Measurements from ENCODE around the gene MAGEB2. TPM values are rescaled to one million over a fixed set of nuclear protein-coding genes. Genes with fewer than 3 reads are reported as not detected.

The MAGEB2 gene
- total and polyA plus RNA-seq, 2 experiments from 2014 or later = 0.24 TPM; not detected in 1

DNA sequence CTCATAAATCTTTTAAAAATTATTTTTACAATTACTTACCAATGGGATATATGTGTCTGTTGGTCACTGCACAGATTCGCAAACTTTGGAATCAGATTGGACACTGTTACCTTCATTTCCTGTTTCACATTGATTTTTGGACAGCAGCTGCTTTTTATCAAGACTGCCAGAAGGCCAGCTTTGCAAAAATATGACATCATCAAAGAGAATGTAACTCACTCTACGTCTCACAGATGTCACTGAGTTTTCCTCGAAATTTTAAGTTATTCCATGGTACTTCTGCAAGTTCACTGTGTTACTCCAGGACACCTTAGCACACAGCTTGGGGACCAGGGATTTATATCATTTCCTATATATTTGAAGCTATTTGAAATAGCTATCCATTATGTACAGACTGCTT lies 31.8 kb upstream of the MAGEB2 start (continued):
- TF ChIP-seq, protein P1, sequence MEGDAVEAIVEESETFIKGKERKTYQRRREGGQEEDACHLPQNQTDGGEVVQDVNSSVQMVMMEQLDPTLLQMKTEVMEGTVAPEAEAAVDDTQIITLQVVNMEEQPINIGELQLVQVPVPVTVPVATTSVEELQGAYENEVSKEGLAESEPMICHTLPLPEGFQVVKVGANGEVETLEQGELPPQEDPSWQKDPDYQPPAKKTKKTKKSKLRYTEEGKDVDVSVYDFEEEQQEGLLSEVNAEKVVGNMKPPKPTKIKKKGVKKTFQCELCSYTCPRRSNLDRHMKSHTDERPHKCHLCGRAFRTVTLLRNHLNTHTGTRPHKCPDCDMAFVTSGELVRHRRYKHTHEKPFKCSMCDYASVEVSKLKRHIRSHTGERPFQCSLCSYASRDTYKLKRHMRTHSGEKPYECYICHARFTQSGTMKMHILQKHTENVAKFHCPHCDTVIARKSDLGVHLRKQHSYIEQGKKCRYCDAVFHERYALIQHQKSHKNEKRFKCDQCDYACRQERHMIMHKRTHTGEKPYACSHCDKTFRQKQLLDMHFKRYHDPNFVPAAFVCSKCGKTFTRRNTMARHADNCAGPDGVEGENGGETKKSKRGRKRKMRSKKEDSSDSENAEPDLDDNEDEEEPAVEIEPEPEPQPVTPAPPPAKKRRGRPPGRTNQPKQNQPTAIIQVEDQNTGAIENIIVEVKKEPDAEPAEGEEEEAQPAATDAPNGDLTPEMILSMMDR (conservative IDR thresholded peaks at IDR 0.05; ENCODE audit: low read depth in 2 of 2) = no peak
- TF ChIP-seq EZH2 (IDR thresholded peaks at IDR 0.05; ENCODE audit: low read depth, unreplicated experiment) (no peak), ZNF331 (CRISPR knock-in tag; IDR thresholded peaks at IDR 0.05; ENCODE audit: low read depth) (no peak), EZH2phosphoT487 (IDR thresholded peaks at IDR 0.05; ENCODE audit: unreplicated experiment) (no peak), CREB1 (CRISPR knock-in tag; IDR thresholded peaks at IDR 0.05; ENCODE audit: low read depth) (no peak), ZNF114 (CRISPR knock-in tag; IDR thresholded peaks at IDR 0.05) (no peak), STAT1 (IDR thresholded peaks at IDR 0.05; ENCODE audit: unreplicated experiment) (no peak), JUNB (IDR thresholded peaks at IDR 0.05; ENCODE audit: unreplicated experiment) (no peak), NANOG (IDR thresholded peaks at IDR 0.05; ENCODE audit: borderline replicate concordance) (no peak), POLR2AphosphoS5 (IDR thresholded peaks at IDR 0.05; ENCODE audit: low read depth) (no peak)
- TF ChIP-seq, protein P2, sequence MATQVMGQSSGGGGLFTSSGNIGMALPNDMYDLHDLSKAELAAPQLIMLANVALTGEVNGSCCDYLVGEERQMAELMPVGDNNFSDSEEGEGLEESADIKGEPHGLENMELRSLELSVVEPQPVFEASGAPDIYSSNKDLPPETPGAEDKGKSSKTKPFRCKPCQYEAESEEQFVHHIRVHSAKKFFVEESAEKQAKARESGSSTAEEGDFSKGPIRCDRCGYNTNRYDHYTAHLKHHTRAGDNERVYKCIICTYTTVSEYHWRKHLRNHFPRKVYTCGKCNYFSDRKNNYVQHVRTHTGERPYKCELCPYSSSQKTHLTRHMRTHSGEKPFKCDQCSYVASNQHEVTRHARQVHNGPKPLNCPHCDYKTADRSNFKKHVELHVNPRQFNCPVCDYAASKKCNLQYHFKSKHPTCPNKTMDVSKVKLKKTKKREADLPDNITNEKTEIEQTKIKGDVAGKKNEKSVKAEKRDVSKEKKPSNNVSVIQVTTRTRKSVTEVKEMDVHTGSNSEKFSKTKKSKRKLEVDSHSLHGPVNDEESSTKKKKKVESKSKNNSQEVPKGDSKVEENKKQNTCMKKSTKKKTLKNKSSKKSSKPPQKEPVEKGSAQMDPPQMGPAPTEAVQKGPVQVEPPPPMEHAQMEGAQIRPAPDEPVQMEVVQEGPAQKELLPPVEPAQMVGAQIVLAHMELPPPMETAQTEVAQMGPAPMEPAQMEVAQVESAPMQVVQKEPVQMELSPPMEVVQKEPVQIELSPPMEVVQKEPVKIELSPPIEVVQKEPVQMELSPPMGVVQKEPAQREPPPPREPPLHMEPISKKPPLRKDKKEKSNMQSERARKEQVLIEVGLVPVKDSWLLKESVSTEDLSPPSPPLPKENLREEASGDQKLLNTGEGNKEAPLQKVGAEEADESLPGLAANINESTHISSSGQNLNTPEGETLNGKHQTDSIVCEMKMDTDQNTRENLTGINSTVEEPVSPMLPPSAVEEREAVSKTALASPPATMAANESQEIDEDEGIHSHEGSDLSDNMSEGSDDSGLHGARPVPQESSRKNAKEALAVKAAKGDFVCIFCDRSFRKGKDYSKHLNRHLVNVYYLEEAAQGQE (IDR thresholded peaks at IDR 0.05; ENCODE audit: unreplicated experiment) = no peak
- TF ChIP-seq, protein P3, sequence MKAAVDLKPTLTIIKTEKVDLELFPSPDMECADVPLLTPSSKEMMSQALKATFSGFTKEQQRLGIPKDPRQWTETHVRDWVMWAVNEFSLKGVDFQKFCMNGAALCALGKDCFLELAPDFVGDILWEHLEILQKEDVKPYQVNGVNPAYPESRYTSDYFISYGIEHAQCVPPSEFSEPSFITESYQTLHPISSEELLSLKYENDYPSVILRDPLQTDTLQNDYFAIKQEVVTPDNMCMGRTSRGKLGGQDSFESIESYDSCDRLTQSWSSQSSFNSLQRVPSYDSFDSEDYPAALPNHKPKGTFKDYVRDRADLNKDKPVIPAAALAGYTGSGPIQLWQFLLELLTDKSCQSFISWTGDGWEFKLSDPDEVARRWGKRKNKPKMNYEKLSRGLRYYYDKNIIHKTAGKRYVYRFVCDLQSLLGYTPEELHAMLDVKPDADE (IDR thresholded peaks at IDR 0.05) = no peak

DNA sequence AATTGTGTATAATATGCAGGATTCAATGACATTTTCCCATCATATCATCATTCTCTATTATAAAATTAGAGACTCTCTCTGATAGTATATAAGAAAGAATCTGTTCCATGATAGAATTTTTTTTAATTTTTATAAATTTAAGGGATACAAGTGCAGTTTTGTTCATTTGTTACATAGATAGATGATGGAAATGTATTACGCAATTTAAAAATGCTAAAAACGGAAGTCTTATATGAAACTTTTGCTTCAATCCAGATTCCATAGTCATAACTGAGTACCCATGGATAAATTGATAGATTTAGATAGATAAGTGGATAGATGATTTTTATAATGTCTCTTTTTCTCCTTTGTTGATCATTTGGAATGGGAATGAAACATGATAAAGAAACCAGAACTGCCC lies 24.9 kb upstream of the MAGEB2 start:
- Mint-ChIP-seq H3K36me3 (ENCODE audit: low read depth) (no peaks in the 10 kb centered on the region), H3K9me3 (no peaks in the 10 kb centered on the region), H3K27me3 (ENCODE audit: insufficient read depth, low read depth, poor library complexity) (peaks cover 3% of the 10 kb centered on the region), H3K27ac (no peak overlapping the region), H3K4me3 (no peak overlapping the region), H3K4me1 (peaks cover 9% of the 10 kb centered on the region; the same call in 2 of the 3 replicates)
- DNase-seq (ENCODE audit: low spot score) (no peak), ATAC-seq (no peak)
- Histone ChIP-seq H2AFZ (no peak overlapping the region), H3K9me2 (ENCODE audit: insufficient read depth) (no peaks in the 10 kb centered on the region), H3F3A (replicated peaks; ENCODE audit: low read depth) (no peaks in the 10 kb centered on the region), H3K4me1 (ENCODE audit: insufficient read depth) (no peaks in the 10 kb centered on the region), H3K4me3 (no peak overlapping the region), H3K79me2 (replicated peaks; ENCODE audit: insufficient read depth) (no peaks in the 10 kb centered on the region), H3K27ac (ENCODE audit: low read depth) (no peak overlapping the region), H3K27me3 (ENCODE audit: insufficient read depth) (no peaks in the 10 kb centered on the region), H3K36me3 (ENCODE audit: insufficient read depth) (no peaks in the 10 kb centered on the region), H4K20me1 (replicated peaks; ENCODE audit: insufficient read depth) (no peaks in the 10 kb centered on the region), H3K4me2 (no peak overlapping the region)
- TF ChIP-seq, protein P4, sequence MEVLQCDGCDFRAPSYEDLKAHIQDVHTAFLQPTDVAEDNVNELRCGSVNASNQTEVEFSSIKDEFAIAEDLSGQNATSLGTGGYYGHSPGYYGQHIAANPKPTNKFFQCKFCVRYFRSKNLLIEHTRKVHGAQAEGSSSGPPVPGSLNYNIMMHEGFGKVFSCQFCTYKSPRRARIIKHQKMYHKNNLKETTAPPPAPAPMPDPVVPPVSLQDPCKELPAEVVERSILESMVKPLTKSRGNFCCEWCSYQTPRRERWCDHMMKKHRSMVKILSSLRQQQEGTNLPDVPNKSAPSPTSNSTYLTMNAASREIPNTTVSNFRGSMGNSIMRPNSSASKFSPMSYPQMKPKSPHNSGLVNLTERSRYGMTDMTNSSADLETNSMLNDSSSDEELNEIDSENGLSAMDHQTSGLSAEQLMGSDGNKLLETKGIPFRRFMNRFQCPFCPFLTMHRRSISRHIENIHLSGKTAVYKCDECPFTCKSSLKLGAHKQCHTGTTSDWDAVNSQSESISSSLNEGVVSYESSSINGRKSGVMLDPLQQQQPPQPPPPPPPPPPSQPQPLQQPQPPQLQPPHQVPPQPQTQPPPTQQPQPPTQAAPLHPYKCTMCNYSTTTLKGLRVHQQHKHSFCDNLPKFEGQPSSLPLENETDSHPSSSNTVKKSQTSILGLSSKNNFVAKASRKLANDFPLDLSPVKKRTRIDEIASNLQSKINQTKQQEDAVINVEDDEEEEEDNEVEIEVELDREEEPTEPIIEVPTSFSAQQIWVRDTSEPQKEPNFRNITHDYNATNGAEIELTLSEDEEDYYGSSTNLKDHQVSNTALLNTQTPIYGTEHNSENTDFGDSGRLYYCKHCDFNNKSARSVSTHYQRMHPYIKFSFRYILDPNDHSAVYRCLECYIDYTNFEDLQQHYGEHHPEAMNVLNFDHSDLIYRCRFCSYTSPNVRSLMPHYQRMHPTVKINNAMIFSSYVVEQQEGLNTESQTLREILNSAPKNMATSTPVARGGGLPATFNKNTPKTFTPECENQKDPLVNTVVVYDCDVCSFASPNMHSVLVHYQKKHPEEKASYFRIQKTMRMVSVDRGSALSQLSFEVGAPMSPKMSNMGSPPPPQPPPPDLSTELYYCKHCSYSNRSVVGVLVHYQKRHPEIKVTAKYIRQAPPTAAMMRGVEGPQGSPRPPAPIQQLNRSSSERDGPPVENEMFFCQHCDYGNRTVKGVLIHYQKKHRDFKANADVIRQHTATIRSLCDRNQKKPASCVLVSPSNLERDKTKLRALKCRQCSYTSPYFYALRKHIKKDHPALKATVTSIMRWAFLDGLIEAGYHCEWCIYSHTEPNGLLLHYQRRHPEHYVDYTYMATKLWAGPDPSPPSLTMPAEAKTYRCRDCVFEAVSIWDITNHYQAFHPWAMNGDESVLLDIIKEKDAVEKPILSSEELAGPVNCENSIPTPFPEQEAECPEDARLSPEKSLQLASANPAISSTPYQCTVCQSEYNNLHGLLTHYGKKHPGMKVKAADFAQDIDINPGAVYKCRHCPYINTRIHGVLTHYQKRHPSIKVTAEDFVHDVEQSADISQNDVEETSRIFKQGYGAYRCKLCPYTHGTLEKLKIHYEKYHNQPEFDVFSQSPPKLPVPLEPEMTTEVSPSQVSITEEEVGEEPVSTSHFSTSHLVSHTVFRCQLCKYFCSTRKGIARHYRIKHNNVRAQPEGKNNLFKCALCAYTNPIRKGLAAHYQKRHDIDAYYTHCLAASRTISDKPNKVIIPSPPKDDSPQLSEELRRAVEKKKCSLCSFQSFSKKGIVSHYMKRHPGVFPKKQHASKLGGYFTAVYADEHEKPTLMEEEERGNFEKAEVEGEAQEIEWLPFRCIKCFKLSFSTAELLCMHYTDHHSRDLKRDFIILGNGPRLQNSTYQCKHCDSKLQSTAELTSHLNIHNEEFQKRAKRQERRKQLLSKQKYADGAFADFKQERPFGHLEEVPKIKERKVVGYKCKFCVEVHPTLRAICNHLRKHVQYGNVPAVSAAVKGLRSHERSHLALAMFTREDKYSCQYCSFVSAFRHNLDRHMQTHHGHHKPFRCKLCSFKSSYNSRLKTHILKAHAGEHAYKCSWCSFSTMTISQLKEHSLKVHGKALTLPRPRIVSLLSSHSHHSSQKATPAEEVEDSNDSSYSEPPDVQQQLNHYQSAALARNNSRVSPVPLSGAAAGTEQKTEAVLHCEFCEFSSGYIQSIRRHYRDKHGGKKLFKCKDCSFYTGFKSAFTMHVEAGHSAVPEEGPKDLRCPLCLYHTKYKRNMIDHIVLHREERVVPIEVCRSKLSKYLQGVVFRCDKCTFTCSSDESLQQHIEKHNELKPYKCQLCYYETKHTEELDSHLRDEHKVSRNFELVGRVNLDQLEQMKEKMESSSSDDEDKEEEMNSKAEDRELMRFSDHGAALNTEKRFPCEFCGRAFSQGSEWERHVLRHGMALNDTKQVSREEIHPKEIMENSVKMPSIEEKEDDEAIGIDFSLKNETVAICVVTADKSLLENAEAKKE (CRISPR knock-in tag; IDR thresholded peaks at IDR 0.05) = no peak
- TF ChIP-seq ZNF114 (CRISPR knock-in tag; IDR thresholded peaks at IDR 0.05) = no peak

Measured in GM23338 (cell line).